MV-4-11 (cell line): Measurements from ENCODE around the gene EPHA3.

Source experiments
- DNase-seq: peaks from one replicate; lab custom pipeline; 2025; lab: John Stamatoyannopoulos, UW

Gene EPHA3

DNA sequence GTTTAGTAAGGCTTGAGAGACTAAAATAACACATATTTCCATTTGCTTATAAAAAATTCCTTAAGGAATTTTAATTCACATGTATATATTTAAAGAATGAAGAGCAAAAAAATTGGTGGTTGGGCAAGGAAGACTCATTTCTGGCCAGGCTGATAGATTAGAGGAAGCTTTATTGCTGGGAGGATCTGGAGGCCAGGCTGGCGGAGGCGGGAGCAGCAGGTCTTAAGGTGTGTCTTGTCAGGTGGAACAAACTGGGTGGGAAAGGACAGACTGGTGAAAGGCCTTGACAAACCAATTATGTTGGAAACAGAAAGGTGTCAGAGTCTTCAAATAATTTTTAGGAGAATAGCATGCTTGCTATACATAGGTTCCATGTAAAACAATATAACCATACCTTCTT, 124.7 kb downstream of the EPHA3 start:
- no peak for DNase-seq

DNA sequence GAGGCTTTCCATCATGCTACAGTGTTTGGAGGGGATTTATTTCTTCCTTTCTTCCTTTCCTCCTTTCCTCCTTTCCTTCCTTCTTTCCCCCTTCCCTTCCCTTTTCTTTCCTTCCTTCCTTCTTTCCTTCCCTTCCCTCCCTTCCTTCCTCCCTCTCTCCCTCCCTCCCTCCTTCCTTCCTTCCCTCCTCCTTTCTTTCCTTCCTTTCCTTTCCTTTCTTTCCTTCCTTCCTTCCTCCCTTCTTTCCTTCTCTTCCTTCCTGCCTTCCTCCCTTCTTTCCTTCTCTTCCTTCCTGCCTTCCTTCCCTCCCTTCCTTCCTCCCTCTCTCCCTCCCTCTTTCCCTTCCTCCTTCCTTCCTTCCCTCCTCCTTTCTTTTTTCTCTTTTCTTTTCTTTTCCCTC, 127.2 kb downstream of the EPHA3 start:
- no peak for DNase-seq

DNA sequence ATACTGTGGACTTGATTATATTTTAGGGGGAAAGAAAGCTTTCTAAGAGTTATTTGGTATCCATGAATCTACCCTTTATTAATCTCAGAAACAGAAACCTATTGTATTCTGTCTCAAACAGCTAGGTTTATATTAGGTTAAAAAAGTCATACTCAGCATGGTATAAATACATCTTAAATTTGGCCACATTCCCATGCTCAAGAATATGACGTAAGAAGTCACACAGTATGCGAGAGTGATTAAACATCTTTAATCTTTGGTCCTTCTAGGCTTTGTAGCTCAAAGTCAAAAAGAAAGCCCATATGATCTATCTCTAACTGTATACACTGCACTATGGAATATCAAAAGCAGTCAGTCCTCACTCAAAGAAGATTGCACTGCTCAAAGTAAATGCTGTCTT, 131.4 kb downstream of the EPHA3 start:
- DNase-seq, result no peak

DNA sequence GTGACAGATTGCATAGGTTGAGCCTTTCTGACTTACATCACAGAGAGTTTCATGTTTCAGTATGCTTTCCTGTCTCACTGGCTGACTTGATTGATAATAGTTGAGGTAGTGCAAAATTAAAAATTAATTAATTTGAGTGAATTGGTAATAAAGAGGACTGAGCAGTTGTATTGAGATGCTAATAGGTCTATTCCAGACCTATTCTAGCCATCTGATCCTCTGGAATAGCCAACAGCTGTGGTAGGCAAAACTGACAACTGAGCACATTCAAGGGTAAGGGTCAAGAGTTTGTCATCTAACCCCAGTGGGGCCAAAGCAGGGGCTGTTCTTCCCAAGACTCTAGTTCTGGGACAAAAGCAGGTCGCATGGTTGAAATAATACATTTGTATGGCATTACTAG, 132.4 kb downstream of the EPHA3 start:
- no peak for DNase-seq

DNA sequence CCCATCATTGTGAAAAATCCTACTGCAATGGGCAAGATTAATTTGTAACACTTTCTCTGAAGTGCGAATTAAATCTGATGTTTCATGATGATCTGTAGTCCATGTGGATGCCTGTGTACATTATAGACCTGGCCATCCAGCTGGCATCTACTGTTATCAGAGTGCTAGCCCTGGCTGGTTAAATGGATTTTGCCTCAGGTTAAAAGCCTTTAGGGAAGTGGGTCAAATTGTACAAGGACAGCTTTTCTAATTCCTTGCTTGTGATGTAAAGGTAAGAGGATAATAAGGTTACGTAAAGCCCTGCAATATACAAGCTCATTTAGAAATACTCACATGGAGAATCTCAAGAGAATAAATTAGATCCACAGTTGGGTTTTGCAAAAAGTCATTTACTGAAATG, 138.2 kb downstream of the EPHA3 start:
- DNase-seq, result no peak

DNA sequence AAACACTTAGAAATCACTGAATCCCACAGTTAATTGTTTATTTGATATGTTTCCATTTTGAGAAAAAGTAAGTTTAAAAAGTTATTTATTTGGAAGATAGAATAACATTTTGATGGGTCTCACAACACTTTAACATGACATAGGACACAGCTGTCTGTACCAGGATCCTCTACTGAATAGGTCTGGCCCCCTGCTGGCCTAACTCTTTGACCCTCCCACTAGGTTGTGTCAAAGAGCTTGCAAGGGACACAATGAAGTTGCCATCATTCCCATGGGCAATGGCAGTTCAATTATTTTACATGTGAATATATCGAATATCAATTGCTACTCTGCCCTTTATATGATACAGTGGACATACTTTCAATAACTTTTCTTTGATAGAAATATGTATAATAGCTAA, 138.9 kb downstream of the EPHA3 start:
- DNase-seq, result no peak

DNA sequence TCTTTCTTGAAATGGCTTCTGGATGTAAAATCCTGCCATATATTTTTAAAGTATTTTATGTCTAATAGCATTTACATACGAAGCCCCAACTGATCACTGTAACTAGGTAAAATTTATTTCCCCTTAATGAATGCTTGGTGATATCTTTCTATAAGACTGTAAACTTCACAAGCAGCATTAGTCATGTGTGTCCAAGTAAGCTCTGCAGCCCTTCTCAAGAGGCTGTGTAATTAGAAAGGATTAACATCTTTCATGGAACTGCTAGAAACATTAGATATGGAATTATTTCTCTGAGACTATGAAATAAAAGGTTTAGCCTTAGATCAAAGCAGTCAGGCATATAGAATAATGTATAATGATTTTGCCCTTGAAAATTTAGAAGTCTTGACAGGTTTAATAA, 143.3 kb downstream of the EPHA3 start:
- DNase-seq, result no peak

DNA sequence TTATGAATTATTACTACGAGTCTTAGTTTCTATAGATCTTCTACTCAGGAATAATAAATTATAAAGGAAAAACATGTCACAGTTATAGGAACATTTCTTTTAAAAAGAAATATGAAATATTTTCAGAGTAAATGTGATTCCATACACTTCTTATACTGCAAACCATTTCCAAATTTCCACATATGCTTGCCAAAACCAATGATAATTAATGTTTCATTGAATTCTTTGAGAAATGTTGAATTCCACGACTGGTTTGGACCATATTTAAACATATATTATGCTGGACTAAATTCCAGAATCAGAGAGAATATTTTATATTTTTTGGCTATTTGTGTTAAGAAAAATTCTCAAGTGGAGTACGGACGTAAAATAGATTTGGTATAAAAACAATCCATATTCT, 144.6 kb downstream of the EPHA3 start:
- DNase-seq, result no peak

DNA sequence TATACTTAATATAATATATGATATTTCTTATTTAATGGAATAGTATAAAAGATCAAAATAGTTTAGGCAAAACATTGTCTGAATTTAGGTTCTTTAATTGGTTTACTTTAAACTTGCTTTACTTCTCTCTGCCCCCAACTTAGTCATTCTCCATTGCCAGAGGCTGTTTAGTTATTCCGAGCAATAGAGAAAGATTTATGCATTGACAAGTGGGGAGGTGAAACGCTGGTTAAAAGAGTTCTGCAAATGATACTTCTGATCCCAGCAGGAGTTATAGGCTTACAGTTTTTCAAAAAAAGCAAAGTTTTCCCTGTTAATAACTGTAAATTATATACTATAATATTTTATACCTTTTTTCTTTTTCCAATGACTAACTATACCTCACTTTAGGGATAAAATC, 145.4 kb downstream of the EPHA3 start:
- no peak for DNase-seq

DNA sequence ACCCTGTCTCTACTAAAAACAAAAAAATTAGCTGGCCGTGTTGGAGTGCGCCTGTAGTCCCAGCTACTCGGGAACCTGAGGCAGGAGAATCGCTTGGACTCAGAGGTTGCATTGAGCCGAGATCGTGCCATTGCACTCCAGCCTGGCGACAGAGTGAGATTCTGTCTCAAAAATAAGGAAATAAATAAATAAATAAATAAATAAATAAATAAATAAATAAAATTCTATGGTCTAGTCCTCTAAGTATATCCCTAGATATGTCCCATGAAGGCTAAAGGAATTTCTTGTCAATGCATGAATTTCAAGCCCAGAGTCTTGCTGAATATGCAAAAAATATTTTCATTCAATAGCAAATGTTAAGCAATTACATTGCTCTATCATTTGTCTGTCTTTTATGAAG, 149.0 kb downstream of the EPHA3 start:
- DNase-seq, result no peak

DNA sequence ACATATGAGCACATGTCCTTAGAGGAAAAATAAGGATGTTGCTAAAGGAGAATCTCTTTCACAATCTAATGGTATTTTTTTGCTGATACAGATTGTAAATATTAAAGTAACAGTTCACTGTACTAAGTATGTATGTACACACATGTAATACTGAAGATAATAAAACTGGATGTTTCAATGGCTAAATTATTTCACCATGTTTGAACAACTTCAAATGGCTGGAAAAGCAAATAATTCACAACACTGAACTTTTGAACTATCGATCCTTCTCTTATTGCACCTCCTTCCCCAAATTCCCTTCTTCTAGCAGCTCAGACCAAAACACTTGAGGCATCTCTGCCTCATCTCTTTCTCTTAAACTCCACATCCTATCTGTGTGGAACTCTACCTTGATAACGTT, 149.5 kb downstream of the EPHA3 start:
- no peak for DNase-seq

DNA sequence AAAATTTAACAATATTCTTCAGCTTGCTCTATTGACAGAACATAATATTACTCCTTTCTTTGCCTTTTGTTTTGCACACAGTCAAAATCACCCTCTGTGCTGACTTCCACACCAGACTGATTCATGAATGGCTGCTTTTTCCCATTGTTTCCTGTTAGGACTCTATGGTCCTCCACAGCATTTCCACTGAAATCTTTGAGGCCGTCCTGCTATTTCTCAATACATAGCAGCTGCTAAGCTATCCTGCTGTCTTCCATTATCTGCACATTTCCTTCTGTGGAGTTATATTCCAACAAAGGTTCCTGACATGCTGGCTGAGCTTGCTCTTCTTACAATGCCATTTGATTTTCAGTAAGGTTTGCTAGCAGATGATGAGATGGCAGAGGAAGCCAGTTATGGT, 153.3 kb downstream of the EPHA3 start:
- no peak for DNase-seq

DNA sequence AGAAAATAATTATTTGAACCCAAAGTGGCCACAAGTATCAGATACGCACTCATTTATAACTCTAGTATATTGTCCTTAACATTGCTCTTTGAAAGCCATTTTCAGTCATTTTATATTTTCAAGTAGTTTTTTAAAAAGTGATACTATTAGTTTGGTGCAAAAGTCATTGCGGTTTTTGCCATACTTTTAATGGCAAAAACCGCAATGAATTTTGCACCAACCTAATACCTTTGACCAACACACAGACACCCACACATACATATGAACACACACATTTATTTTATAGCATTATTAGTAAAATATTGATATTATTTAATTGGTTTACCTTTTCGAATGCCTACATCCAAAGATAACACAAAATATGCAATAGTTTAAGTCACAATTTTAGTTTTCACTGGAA, 154.3 kb downstream of the EPHA3 start:
- DNase-seq, result no peak

DNA sequence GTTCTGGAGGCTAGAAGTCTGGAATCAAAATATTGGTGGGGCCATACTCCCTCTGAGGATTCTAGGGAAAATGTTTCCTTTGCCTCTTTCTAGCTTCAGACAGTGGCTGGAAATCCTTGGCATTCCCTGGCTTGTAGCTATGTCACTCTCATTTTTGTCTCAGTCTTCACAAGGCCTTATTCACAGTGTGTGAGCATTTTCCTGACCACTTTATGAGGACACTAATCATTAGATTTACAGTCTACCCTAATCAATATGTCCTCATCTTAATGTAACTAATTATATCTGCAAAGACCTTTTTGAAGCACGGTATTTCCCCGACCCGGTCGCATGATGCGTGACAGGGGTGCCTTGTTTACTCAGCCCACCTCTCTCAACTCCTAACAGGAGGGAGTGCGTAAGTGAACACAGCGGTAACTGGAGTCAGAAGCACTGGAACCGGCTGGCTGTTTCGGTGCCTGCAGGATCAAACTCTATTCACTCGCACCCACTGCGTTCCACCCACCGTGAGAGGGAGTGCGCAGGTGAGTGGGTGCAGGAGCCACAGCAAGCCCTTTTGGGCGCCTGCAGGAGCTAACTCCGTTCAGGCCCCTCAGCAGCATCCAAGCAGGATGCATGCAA, 155.0 kb downstream of the EPHA3 start:
- no peak for DNase-seq

DNA sequence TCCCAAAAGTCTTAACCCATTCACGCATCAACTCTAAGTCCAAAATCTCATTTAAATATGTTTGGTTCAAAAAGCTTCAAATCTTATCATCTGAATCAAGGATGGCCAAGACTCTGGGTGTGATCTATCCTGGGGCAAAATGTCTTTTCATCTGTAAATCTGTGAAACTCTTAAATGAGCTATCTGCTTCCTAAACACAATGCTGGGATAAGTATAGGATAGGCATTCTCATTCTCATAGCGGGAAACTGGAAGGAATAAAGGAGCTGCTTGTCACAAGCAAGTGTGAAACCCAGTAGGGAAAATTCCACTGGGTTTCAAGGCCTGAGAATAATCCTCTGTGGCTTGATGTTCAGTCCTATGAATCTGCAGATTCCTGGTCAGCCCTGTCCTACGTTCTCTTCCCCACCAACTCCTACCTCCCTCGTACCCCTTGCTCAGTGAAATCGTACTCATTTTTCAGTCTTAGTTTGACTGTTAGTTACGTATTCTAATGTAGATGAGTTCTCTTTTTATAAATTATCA, 156.7 kb downstream of the EPHA3 start:
- no peak for DNase-seq

DNA sequence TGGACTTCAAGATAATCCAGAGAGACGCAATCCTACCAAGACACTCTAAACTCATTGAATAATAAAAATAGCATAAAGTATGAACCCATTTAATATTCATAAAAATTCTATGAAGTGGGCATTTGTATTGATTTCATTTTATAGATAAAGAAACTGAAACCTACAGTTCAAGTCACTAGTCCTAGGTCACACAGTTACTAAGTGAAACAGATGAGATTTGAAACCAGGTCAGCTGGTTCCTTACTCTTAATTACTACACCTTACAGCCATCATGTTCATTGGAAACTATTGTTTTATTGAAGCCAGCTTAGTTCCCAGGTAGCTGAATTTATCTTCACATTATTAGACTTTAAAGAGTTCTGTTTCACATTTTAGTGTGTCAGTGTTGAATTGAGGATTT, 158.7 kb downstream of the EPHA3 start:
- DNase-seq, result no peak

DNA sequence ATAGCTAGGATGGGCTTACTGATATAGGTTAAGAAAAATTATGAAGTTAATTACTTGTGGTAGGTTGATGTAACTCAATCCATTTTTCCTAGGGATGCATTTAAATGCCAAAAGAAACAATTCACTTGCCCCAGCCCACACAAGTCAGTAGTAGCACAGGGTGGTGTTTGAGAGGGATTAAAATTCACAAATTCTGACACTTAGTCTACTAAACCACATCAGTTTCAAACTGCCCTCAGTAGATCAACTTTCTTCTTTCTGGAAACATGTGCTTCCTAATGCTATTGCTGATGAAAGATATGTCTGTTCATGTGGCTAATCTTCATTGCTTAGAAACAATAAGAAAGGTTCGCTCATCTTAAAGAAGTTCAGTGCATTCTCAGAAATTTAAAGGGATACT, 160.6 kb downstream of the EPHA3 start:
- no peak for DNase-seq

DNA sequence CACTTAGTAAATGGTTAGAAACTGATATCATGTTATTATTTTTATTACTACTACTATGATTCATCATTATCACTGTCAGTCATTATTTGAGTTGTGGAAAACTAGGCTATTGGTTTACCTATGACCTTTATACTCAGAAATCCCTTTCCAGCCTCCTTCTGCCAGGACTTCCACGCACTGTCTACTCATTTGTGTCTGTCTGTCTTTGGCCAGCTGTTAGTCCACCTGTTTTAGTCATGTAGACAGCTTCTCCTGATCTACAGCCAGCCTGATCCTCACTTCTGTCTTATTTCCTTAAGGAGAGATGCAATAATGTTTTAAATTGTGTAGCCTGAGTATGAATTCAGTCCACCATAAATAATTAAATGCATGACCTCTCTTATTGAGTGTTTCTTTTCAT, 162.8 kb downstream of the EPHA3 start:
- DNase-seq, result no peak

DNA sequence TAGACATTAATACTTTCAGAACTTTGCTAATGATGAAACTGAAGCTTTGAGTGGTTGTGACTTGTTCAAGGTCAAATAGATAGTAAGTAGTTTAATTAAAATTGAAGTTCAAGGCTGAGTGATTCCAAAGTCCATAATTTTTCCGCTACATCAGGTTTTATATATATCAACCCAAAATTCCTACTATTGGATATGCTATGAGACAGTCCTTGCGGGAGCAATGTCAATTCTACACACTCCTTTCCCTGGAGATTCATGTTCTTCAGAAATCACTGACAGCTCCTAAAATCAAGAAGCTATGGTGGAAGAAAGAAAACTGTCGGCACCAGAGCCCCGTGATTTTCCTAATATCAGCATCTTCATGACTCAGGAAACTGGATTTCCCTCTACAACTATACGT, 167.6 kb downstream of the EPHA3 start:
- no peak for DNase-seq

DNA sequence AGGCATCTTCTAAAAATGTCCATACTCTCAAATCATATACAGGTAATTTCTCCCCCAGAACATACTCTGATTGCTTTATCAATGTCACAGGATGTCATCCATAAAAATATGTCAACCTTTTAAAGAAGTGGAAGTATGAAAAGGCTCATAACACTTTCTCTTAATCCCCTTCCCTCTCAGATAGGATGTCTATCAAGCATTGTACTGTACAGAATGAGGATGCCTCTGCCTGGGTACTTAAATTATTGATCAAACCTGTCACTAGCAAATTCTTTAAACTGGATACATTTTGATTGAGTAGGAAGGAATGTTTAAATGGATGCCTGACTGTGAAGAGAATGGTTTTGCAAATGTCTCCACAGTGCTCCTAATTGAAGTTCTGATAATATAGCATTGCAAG, 168.7 kb downstream of the EPHA3 start:
- DNase-seq, result no peak

DNA sequence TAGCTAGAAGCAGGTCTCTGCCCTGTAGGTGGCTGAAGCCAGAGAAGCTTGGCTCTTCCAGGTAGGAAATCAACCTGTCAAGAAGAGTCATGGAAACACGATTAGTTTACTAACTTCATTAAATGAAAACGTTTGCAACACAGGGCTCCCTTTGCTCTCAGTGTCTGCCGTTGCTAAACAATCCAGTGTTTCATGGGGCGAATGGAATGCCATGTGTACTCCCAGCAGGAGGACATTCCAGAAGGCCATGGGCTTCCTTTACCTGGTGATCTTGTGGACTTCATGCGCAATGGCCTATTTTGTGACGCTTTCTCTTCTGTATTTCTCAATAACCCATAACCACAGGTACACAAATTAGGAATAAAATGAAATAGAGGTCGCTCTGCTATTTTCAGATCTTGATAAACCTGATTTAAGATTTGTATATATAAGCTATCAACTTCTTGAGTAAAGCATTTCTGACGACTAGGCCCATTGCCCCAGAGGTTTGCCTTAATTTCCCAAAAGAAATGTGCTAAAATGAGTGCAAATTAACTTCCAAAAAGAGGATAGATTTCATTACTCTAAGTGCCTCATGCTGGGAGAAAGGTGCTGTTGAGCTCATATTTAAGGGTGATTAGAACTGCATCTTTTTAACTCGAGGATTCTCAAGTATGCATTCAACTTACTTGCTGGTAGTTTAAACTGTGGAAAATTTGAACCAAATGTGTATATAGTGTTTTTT, 171.0 kb downstream of the EPHA3 start:
- DNase-seq, result no peak

DNA sequence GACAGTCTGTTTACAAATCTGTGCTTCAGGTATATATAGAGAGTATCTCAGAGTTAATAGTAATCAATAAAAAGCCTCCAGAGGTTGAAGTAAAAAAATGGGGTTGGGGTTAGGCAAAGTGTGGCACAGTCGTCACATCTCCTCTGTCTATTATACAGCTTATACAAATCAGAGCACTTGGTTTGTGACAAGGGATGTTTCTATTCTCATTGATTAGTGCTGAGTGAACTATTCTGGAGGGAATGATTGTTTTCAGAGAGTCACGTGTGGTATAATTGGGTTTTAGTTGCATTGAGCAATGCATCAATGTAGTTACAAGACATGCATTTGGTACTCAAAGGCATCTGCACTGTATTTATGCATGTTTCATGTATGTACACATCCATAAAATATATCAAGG, 172.9 kb downstream of the EPHA3 start:
- DNase-seq, result no peak

DNA sequence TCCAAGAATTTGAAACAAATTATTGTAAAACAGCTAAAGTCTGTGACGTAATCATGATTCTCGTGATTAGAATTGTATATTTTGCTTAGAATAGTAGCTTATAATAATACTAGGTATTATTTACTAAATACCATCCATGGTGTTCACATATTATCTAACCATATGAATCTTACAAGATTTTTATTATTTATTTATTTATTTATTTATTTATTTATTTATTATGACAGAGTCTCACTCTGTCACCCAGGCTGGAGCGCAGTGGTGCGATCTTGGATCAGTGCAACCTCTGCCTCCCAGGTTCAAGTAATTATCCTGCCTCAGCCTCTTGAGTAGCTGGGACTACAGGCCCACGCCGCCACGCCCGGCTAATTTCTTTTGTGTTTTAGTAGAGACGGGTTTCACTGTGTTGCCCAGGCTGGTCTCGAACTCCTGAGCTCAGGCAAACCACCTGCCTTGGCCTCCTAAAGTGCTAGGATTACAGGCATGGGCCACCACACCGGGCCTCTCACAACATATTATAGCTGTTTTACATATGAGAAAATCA, 173.5 kb downstream of the EPHA3 start:
- no peak for DNase-seq
